Measurements from ENCODE around the gene NPVF.

Gene NPVF, protein sequence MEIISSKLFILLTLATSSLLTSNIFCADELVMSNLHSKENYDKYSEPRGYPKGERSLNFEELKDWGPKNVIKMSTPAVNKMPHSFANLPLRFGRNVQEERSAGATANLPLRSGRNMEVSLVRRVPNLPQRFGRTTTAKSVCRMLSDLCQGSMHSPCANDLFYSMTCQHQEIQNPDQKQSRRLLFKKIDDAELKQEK
- 0 reads per million in 2 donors for total RNA-seq

DNA sequence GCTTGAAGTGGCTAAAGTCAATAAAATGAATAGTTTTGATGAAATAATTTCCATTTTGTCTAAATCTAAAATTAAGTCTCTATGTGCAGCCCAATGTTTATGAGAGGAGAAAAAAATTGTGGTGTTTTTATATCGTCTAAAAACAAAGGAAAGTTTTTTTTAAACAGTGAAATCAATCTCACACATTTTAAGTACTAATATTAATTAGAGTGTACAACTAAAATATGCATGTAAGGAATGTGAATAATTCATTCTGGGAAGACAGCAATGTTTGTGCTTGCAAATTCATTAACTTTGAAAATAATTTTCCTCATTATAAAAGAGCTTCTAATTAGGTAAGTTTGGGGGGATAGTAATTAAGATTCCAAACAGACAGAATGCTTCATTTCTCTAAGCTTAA, at the start of gene NPVF:
Gene NPVF, minus strand, starts transcription at position 101 of the 400 bp plus-strand sequence. Its CDS starts 47 bp downstream, at position 54.
- DNase-seq: no peak

GRCh38 chr7:25272265-25272664, 44.0 kb upstream of the NPVF start:
- no peak for DNase-seq

- no peak for DNase-seq
Measured at GRCh38 chr7:25263337-25263736, 35.1 kb upstream of the NPVF start.

GRCh38 chr7:25262586-25262985, 34.3 kb upstream of the NPVF start:
- DNase-seq: no peak

- DNase-seq: no peak
Measured at GRCh38 chr7:25261545-25262140, 33.4 kb upstream of the NPVF start.

DNA sequence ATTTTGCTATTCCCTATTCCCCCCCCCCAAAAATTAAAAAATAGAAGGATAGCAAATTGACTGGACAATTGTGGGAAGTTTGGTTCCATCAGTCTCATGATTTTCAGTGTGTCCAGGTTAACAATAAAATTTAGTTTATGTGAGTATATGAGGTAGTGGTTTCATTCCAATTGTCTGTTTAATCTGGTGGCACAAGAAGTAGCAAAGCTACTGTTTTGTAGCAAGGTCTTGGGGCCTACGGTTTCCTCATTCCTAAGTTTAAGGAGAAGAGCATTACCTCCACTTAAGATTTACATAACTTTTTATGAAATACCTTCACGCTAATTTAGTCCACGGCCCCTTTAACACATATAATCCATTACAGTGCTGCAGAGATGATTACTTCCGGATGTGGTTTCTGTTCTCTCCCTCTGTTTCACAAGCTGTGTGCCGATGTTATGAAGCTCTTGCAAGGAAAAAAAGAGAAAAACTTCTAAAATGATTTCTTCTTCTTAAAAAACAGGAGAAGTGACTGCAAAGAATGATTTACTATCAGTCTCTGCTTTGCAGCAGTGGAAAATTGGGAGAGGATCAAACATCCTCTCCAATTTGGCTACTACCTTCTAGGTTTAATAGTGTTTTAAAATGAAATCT, 32.7 kb upstream of the NPVF start:
- no peak for DNase-seq

GRCh38 chr7:25259487-25260243, 31.4 kb upstream of the NPVF start:
- peak; percentile 18 for DNase-seq

- DNase-seq: no peak
Measured at GRCh38 chr7:25256333-25256819, 28.1 kb upstream of the NPVF start.

GRCh38 chr7:25255611-25256332, 27.5 kb upstream of the NPVF start:
- DNase-seq: no peak

DNA sequence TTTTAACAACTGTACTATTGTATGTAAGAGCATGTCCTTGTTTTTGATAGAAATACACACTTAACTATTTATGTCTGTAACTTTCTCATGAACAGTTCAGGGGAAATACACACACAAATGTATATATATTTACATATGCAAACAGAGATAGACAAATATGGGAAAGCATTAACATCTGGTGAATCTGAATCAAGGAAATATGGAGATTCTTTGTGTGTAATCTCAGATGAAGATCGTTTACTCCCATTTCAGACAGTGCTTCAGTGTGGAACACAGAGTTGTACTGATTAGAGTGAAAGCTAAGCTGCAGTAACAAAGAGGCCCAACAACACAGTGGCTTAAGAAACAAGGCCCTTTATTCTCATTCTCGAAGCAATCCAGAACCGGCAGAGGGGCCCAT, 26.3 kb upstream of the NPVF start:
- no peak for DNase-seq

DNA sequence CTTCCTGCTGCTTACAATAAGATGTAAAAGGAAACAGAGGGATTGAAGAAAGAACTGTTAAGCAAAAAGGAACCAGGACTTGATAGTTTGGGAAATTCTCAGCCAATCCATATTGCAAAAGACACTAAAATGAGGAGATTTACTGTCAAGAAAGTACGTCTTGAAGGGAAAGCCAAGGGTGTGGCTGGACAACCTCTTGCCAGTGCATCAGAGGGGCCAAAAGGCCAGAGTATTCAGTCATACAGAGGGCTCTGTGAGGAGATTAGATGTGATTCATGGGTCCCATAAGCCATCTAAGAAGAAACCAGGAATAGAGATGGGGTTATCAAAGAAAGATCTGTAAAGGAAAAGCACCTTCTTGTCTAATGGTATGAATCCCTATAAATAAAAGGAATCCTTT, 25.4 kb upstream of the NPVF start:
- DNase-seq: no peak

- no peak for DNase-seq
Measured at GRCh38 chr7:25250386-25250785, 22.1 kb upstream of the NPVF start.

GRCh38 chr7:25249772-25250171, 21.5 kb upstream of the NPVF start:
- DNase-seq: no peak

- no peak for DNase-seq
Measured at GRCh38 chr7:25246306-25246705, 18.0 kb upstream of the NPVF start.

GRCh38 chr7:25244254-25245033, 16.2 kb upstream of the NPVF start:
- DNase-seq: no peak

- no peak for DNase-seq
Measured at GRCh38 chr7:25242678-25243077, 14.4 kb upstream of the NPVF start.

- DNase-seq: no peak
Measured at GRCh38 chr7:25240896-25241295, 12.6 kb upstream of the NPVF start.

- DNase-seq: no peak
Measured at GRCh38 chr7:25240340-25240739, 12.1 kb upstream of the NPVF start.

GRCh38 chr7:25239888-25240287, 11.6 kb upstream of the NPVF start:
- DNase-seq: no peak

DNA sequence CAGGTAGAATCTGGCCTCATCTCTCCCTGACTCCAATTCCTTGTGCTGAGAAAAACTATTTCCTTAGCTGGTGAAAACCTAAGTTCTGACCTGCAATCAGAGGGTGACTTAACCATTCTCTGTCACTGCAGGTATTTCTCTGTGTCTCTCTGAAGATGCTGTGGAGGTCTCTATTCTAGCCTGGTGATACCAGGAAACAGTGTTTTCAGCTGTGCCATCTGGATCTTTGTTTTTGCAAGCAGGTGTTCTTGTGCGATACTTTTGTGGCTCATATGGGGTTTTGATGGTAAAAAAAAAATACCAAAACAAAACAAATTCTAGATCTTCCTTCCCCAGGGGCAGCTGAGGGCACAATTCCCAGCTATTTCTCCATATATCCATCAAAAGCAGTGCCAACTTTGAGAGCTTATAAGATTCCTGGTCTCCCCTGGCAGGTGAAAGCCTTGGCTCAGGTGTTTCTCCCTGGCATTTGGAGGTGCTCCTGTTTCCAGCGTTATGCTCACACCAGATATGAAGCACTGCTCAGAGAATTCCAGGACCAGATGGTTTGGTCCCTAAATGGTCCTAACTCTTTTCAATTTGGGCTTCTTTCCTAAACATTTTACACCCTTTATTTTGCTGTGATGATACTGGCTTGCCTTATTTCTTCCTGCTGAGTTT, 9.9 kb upstream of the NPVF start:
- no peak for DNase-seq

DNA sequence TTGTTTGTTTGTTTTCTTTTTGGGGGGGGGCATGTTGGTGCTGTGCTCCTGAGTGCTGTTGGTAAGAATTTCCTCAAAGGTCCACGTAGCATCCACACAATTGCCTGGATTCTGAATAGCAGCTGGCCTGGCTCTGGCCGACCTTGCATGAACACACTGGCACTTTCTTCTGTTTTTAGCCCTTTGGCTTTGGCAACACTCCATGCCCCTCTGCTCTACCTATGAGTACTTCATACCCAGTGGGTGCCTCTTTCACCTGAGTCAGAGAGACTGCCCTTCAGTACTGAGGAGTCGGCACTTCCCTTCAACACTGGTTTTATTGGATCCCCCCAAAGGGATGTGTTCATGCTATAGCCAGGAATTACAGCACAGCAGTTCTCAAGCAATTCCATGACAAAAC, 7.2 kb upstream of the NPVF start:
- no peak for DNase-seq

Data from T-helper 9 cell (primary cell).